GM13976 (cell line): ENCODE measurements around the gene C1QTNF1.

Experiments used
- DNase-seq: peaks from one replicate; pipeline ENCODE4 v3.0.0; 2012; ENCODE audit warnings: low spot score
- CTCF ChIP-seq: IDR thresholded peaks from 2 replicates; pipeline ENCODE4 v1.5.1; 2012; ENCODE audit warnings: borderline replicate concordance, mild to moderate bottlenecking; ENCODE audit not compliant: insufficient read depth; ENCODE audit errors: extremely low read depth, missing control alignments, control extremely low read depth
- in situ Hi-C: fragments of 300-500 bp; cut with MboI; formaldehyde crosslinking; loops from one replicate; pipeline ENCODE4 v1.12.0; 2022; ENCODE audit warnings: low sequenced_read_pairs, mixed read lengths, inconsistent platforms; ENCODE audit not compliant: unreplicated experiment

Gene C1QTNF1

GRCh38 chr17:79043191-79043930, 19.4 kb downstream of the C1QTNF1 start:
- DNase-seq, result no peak
- no peak for TF ChIP-seq CTCF
- in situ Hi-C loops, result no loop called here

GRCh38 chr17:79043931-79044320, 20.0 kb downstream of the C1QTNF1 start:
- TF ChIP-seq CTCF, result no peak
- DNase-seq, result no peak
- in situ Hi-C loops, result no loop called here

- DNase-seq, result no peak
- TF ChIP-seq CTCF, result no peak
- in situ Hi-C loops, result no loop called here
Measured at GRCh38 chr17:79044462-79044861, 20.5 kb downstream of the C1QTNF1 start.

- TF ChIP-seq CTCF, result no peak
- DNase-seq, result no peak
- in situ Hi-C loops, result no loop called here
Measured at GRCh38 chr17:79045001-79045729, 21.2 kb downstream of the C1QTNF1 start.

- peak; percentile 91 for TF ChIP-seq CTCF
- in situ Hi-C loops, result no loop called here
Measured at GRCh38 chr17:79045842-79046196, 21.9 kb downstream of the C1QTNF1 start.

GRCh38 chr17:79046197-79046915, 22.4 kb downstream of the C1QTNF1 start:
- in situ Hi-C loops, result no loop called here
- TF ChIP-seq CTCF, result no peak
- DNase-seq, result no peak

More at GRCh38 chr17:79045842-79046196, 21.9 kb downstream of the C1QTNF1 start:
- peak; percentile 89 for DNase-seq
